ENCODE data around the gene CDCA8.
"Not testable (repeated sequence)": the region's sequence is repeated elsewhere in the genome, so short reads cannot be mapped to it uniquely, and the experiment has no call there.

CDCA8 gene

DNA sequence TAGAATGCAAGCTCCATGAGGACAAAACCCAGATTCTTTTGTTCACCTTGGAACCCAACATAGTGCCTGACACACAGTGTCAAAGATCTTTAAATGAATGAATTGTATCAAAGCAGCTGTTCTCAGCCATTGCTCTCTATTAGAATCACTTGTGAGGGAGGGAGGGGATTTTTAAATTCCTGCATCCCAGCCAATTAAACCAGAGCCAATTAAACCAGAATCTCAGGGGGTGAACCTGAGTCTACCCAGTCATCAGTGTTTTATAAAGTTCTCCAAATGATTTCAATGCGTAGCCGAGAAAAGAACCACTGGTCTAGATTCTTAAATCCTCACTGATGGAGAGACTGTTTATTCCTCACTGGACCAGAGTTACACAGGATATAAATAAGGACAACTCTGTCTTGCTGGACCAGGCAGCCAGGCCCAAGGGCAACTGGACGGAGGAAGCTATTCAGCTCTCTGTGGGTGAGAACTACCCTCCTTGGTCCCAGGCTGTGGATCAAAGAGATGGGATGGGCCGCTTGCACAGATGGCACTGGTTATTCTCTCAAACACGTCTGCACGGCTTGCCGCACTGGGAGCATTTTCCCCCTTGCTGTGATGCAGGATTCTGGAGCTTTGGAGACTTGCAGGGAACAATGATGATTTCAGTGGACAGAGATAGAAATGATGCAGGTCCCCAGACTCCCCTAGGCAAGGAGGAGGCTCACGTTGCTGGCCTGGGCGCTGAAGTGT, 20.0 kb upstream of the CDCA8 start:
- DNase-seq (ENCODE audit: low spot score) (no peak), FAIRE-seq (no peak)

DNA sequence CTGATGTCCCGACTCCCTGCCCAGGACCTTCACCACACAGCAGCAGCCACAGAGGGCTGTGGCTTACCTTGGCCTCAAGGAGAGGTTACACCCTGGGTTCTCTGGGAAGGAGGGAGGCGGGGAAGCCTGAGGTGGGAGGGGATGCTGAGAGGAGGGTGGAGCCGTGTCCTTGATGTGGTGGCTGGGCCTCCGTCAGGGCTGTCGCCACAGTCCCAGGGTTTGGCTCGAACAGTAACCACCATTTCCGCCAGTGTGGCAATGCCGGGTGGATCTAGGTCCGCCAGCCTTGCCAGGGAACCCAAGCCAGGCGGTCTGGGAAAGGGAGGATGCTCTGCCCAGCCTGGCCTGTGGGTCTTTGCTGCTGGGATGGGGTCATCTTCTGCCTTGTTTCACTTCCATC, 18.4 kb upstream of the CDCA8 start:
- FAIRE-seq = no peak
- DNase-seq (ENCODE audit: low spot score) = no peak

DNA sequence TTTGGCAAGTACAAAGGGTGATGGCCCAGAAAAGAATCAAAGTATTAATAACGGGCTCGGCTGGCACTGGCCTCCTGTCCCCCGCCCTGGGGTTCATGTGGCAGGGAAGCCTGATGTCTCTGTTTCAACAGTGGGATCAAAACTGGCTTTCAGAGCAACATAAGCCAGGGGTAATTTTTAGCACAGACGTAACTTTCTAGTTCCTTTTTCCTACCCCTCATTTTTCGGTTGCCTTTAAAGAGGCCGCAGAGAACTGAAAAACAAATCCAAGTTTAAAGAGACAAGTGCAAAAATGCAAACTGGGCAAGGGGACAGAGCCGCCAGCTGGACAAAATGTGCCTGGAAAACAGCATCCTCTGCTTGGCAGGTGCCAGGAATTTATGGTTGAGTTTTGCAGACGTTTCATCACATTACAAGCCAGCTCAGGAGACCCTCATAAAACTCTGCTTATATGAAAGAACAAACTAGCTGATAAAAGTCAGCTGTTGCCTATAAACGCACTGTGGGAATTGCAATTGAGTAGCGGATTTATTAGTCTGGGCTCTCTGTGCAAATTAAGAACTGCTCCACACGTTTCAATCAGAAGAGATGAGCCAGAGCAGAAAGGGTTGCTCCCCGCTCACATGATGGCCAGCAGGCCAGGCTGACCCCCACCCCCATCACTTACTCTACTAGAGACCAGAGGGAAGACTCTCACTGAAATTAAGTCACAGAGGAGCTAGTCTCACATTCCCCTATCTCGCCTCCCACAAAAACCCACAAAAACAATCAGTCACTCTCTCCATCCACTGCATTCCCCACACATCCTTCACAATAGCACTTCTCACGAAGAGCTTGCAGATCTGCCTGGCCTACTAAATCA, 15.8 kb upstream of the CDCA8 start:
- FAIRE-seq (no peak), DNase-seq (ENCODE audit: low spot score) (no peak)

GRCh38 chr1:37677143-37677439, 15.2 kb upstream of the CDCA8 start:
- FAIRE-seq = no peak
- no peak for DNase-seq (ENCODE audit: low spot score)

GRCh38 chr1:37677808-37678207, 14.5 kb upstream of the CDCA8 start:
- DNase-seq (ENCODE audit: low spot score) (no peak), FAIRE-seq (no peak)

DNA sequence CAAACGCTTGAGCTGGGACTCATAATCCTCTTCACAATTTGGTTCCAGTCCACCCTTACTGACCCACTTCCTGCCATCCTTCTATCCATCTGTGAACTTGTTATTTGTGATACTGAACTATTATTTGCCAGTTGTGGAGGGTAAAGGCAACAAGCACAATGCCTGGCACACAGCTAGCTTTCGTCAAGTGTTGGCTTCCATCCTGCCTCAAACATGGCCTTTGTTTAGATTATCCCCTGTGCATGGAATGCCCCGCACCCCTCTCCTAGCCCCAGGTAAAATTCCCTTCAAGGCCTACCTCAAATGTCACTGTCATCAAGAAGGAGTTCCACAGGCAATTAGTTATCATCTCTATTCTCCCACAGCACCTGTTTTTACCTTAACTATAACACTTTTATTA, 11.4 kb upstream of the CDCA8 start:
- no peak for DNase-seq (ENCODE audit: low spot score)
- no peak for FAIRE-seq

GRCh38 chr1:37682334-37682987, 9.9 kb upstream of the CDCA8 start:
- DNase-seq (ENCODE audit: low spot score) = peak; percentile 60
- no peak for FAIRE-seq

- FAIRE-seq; DNase-seq (ENCODE audit: low spot score): not testable (repeated sequence)
These were observed 8.1 kb upstream of the CDCA8 start for GRCh38 chr1:37684182-37684581.

GRCh38 chr1:37685722-37686121, 6.6 kb upstream of the CDCA8 start:
- no peak for FAIRE-seq
- no peak for DNase-seq (ENCODE audit: low spot score)

- DNase-seq (ENCODE audit: low spot score) = not testable (repeated sequence)
These were observed 4.6 kb upstream of the CDCA8 start for GRCh38 chr1:37687764-37688163.

GRCh38 chr1:37688926-37689325, 3.4 kb upstream of the CDCA8 start:
- no peak for DNase-seq (ENCODE audit: low spot score)
- no peak for FAIRE-seq

More at GRCh38 chr1:37687764-37688163, 4.6 kb upstream of the CDCA8 start:
- not testable (repeated sequence) for FAIRE-seq

DNA sequence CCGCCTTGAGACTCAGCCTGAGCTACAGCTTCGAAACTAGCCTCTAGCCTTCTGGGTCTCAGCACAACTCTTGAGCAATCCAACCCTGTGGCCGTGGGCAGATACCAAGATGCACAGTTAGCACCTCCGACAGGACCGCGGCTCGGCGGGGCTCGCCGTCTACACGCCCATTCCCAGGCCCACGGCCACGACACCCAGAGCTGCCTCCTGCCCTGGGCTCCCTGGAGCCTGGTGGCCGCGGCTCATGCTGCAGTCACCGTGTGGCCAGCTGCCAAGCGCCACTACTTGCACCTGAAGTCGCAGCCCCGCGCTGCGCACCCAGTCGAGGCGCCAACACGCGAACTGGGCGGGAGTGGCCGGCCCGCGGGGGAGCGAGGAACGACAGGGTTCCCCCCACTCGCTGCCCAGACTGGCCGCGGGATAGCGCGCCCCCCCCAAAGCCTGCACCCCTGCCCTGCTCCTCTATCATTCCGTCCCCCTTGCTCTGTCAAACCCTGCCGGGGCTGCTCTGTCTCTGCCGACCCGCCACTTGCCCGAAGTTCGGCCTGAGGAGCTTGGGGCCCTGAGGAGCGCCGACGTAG, 729 bp upstream of the CDCA8 start:
- FAIRE-seq = no peak
- DNase-seq (ENCODE audit: low spot score) = peak; percentile 33

DNA sequence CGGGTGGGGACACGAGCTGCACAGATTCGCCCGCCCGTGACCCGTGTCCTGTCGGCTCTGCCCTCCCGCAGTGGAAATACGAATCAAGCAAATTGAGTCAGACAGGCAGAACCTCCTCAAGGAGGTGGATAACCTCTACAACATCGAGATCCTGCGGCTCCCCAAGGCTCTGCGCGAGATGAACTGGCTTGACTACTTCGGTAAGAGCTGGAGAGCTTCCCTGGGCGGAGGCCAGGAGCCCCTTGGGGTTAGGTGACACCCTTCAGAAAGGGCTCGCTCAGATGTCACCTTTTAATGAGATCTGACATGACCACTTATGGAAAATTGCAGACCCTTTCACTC, 489 bp downstream of the CDCA8 start:
- DNase-seq (ENCODE audit: low spot score) (no peak), FAIRE-seq (no peak)

- no peak for FAIRE-seq
- DNase-seq (ENCODE audit: low spot score) = no peak
These were observed 4.8 kb downstream of the CDCA8 start for GRCh38 chr1:37697090-37697489.

DNA sequence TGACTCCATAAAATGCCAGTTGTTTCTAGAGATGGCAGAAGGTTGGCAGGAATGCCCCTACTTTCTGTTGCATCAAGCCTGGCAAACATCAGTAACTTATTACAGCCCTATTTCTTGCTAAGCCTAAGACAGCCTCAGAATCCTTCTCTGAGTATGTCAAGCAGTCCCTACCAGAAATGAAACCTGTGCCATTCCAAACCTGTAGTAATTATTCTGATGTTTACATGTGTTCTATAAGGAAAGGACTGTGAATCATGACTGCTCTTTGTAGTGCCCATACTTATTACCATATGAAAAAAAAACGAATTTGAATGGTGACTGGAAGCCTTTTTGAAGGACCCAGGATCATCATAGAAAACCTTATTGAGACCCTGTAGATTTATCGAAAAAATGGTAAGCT, 5.4 kb downstream of the CDCA8 start:
- no peak for DNase-seq (ENCODE audit: low spot score)
- FAIRE-seq = no peak

DNA sequence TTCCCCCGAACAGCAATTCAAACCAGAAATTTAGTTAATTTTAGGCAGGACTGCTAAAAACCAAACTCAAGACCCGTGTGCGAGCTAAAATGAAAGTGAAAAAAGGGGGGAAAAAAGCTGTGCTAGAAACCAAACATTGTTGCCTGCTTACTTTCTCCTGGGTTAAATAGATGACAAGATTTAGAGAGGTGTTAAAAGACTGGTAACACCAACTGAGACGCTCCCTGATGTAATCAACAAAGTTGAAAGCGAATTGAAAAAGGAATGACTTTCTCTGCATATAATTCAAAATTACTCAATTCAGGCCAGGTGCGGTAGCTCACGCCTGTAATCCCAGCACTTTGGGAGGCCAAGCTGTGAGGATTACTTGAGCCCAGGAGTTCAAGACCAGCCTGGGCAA, 6.8 kb downstream of the CDCA8 start:
- no peak for FAIRE-seq
- no peak for DNase-seq (ENCODE audit: low spot score)

GRCh38 chr1:37701051-37701450, 8.7 kb downstream of the CDCA8 start:
- DNase-seq (ENCODE audit: low spot score) = no peak
- FAIRE-seq = no peak

DNA sequence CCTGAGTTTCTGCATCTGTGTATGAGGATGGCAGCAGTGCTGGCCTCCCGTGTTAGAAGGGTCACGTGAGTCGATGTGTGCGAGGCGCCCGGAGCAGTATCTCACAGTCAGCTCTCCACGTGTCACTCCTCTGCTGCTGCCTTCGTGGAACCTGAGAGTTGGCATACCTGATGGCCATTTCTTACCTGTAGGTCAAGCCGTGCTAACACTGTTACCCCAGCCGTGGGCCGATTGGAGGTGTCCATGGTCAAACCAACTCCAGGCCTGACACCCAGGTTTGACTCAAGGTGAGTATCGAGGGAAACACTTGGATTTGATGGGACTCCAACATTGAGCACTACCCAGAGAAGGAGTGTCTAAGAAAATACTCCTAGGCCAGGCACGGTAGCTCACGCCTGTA, 10.7 kb downstream of the CDCA8 start:
- FAIRE-seq (no peak), DNase-seq (ENCODE audit: low spot score) (no peak)

DNA sequence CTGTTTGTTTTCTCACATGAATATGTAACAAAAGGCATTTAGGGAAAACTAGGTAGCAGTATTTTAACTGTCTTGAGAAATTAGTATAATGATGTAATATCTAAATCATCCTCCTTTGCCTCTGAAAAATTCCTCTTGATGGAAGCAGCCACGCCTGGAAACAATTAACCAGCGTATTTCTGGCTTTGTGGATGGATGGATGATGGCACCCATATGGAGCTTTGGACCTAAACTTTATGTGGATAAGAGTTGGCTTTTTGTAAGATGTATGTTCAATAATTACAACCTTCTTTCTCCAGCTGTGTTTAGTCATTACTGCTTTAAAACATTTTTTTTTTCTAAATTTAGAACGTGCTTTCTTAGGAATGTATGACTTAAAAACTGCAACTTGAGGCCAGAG, 12.7 kb downstream of the CDCA8 start:
- DNase-seq (ENCODE audit: low spot score) = no peak
- FAIRE-seq = no peak

GRCh38 chr1:37705399-37705798, 13.1 kb downstream of the CDCA8 start:
- FAIRE-seq (no peak), DNase-seq (ENCODE audit: low spot score) (no peak)

DNA sequence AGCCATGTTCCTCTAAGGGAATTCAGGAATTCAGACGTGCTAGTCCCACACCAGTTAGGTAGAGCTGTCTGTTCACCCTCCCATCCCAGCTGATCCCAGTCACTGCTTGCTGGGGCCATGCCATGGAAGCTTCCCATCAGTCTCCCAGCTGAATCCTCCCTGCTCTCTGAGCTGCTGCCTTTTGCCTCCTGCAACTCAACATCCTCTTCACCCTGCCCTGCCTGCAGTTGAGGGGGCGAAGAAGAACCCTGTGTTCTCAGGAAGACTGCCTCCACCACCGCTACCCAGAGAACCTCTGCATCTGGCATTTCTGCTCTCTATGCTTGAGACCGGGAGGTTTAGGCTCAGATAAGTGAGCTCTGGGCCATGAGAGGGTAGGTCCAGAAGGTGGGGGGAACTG, 16.2 kb downstream of the CDCA8 start:
- no peak for FAIRE-seq

DNA sequence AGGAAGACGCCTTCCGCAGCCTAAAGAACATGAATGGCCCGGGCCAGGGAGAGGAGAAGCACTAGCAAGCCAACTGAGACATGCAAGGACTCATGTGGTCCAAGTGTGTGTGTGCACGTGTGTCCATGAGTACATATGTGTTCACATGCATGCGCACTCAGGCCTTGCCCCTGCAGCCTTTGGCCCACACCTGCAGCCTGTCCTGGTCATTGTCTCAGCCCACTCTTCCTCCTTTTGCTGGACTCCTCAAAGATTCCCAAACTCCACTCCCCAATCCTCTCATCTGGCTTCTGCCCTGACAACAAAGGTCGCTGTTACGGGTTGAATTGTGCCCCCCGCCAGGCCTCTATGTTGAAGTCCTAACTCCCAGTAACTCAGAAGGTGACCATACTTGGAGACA, 21.9 kb downstream of the CDCA8 start:
- FAIRE-seq = no peak
- DNase-seq (ENCODE audit: low spot score) = no peak

More for the DNA sequence above, 16.2 kb downstream of the CDCA8 start:
- no peak for DNase-seq (ENCODE audit: low spot score)

Data from urothelium cell line (cell line).